Measurements from ENCODE around the gene RAB3GAP1.

DNA sequence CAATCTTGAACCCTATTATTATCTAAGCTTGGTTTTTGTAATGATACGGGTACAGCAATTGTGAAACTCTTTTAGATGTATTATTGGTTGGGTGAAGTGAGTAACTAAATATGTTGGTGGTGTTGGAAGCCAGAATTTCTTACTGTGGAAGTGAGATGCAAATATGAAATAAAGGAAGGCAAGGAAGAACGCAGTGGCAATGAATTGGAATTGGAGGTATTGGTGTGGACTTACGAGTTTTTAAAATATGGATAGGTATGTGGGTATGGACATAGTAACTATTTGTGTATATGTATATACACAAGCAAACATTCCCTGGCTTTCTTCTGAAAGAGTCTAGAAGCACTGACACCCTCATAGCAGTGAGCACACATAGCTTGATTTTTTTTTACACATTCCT, 105.8 kb downstream of the RAB3GAP1 start:
- TF ChIP-seq CTCF (conservative IDR thresholded peaks at IDR 0.05) (no peak), EZH2 (IDR thresholded peaks at IDR 0.05; ENCODE audit: low read depth) (no peak)
